Spinal cord (tissue), 10 donors: ENCODE data around the gene HTR3E. TPM values are rescaled to one million over a fixed set of nuclear protein-coding genes. Genes with fewer than 3 reads are reported as not detected.
"Not testable (repeated sequence)": the region's sequence is repeated elsewhere in the genome, so short reads cannot be mapped to it uniquely, and the experiment has no call there.

Experiments used
- DNase-seq, 6 donors: peaks; one replicate each; pipeline versions ENCODE4 v3.0.0 to v3.0.0-alpha.2; 2013 to 2015; ENCODE audit warnings: low spot score in 6 of 6, low read depth in 4 of 6
- H3K27ac ChIP-seq: one replicate; pipeline ENCODE4 v1.5.1; 2013; ENCODE audit warnings: low read depth, low read length, control low read depth
- H3K27me3 ChIP-seq: one replicate; pipeline ENCODE4 v1.6.1; 2013; ENCODE audit warnings: low read length; ENCODE audit not compliant: control insufficient read depth, insufficient read depth
- H3K36me3 ChIP-seq: one replicate; pipeline ENCODE4 v1.6.1; 2013; ENCODE audit warnings: low read length; ENCODE audit not compliant: control insufficient read depth, insufficient read depth
- H3K4me1 ChIP-seq: one replicate; pipeline ENCODE4 v1.6.1; 2013; ENCODE audit warnings: low read length; ENCODE audit not compliant: control insufficient read depth, insufficient read depth
- H3K4me3 ChIP-seq: one replicate; pipeline ENCODE4 v1.5.1; 2013; ENCODE audit warnings: low read depth, low read length, control low read depth
- H3K9me3 ChIP-seq: one replicate; pipeline ENCODE4 v1.6.1; 2013; ENCODE audit warnings: low read length; ENCODE audit not compliant: control insufficient read depth, insufficient read depth
- WGBS: methylation state at CpG from one replicate; pipeline ENCODE4 v1.1.5; 2013; ENCODE audit warnings: missing lambda C conversion rate; ENCODE audit not compliant: insufficient coverage; 5-methylcytosine and 5-hydroxymethylcytosine counted together
- long read RNA-seq, 4 donors: transcript quantifications; one replicate each; lab custom pipeline, GENCODE V29; 2026
- polyA plus RNA-seq, 2 donors: library from polyadenylated mRNA; unstranded; fragments of 120-200 nt; gene quantifications; one replicate each; pipeline ENCODE4 v1.2.1, GENCODE V29; 2013; ENCODE audit not compliant: insufficient read length in 2 of 2
- total RNA-seq, 2 donors: library from RNA; depleted of rRNA in 1 of 2; stranded (reverse); fragments of 120-200 nt in 1 of 2; fragments of >200 nt in 1 of 2; gene quantifications; one replicate each; pipeline versions ENCODE4 v1.2.3 to v1.2.4, GENCODE V29; 2013 to 2014
- donor health status: healthy.

HTR3E gene
- not detected for total RNA-seq
- not detected for polyA plus RNA-seq
- long read RNA-seq, donor 1: 0 reads
- long read RNA-seq, donor 2: 0 reads
- long read RNA-seq, donor 3: 0 reads
- long read RNA-seq, donor 4: 0 reads

- Histone ChIP-seq H3K27ac (no peak within 1 kb of the TSS), H3K9me3 (peaks cover 6% of the 10 kb centered on the region), H3K27me3 (no peaks in the 10 kb centered on the region), H3K4me3 (no peak within 1 kb of the TSS), H3K4me1 (no peaks in the 10 kb centered on the region), H3K36me3 (no peaks in the 10 kb centered on the region)
- 95% methylated on average over 4 of the region's 7 CpGs for WGBS
- DNase-seq: no peak
Observed at GRCh38 chr3:184096811-184097383, at the start of gene HTR3E. Gene HTR3E, plus strand, starts transcription at chr3:184097064. Its CDS starts 466 bp downstream, at chr3:184097530.

- peaks cover 2% of the 10 kb centered on the region for H3K27me3 ChIP-seq
- no peak overlapping the region for H3K27ac ChIP-seq
- no peaks in the 10 kb centered on the region for H3K4me1 ChIP-seq
- DNase-seq: no peak
- 89% methylated on average over 7 of the region's 7 CpGs for whole genome bisulfite sequencing
- H3K4me3 ChIP-seq: no peak overlapping the region
- no peaks in the 10 kb centered on the region for H3K36me3 ChIP-seq
- no peaks in the 10 kb centered on the region for H3K9me3 ChIP-seq
Observed at GRCh38 chr3:184050217-184050847, 46.5 kb upstream of the HTR3E start.

GRCh38 chr3:184052767-184053166 lies 44.1 kb upstream of the HTR3E start, which contains the start of gene HTR3C:
Gene HTR3C, plus strand, starts transcription at chr3:184053047. Its CDS starts 34 bp downstream, at chr3:184053081.
- H3K36me3 ChIP-seq: no peaks in the 10 kb centered on the region
- 69% methylated on average over 3 of the region's 4 CpGs for WGBS
- no peak for DNase-seq

GRCh38 chr3:184058029-184058428 lies 38.8 kb upstream of the HTR3E start:
- 63% methylated on average over 4 of the region's 9 CpGs for WGBS

More at GRCh38 chr3:184052767-184053166, 44.1 kb upstream of the HTR3E start, which contains the start of gene HTR3C:
- Histone ChIP-seq H3K27me3 (peaks cover 2% of the 10 kb centered on the region), H3K9me3 (no peaks in the 10 kb centered on the region), H3K4me3 (no peak within 1 kb of the TSS), H3K27ac (no peak within 1 kb of the TSS), H3K4me1 (no peaks in the 10 kb centered on the region)

GRCh38 chr3:184059424-184059823 lies 37.4 kb upstream of the HTR3E start:
- H3K27me3 ChIP-seq: no peaks in the 10 kb centered on the region
- no peak for DNase-seq
- H3K4me3 ChIP-seq: no peak overlapping the region
- no peaks in the 10 kb centered on the region for H3K9me3 ChIP-seq
- H3K27ac ChIP-seq: no peak overlapping the region
- no peaks in the 10 kb centered on the region for H3K4me1 ChIP-seq
- no peaks in the 10 kb centered on the region for H3K36me3 ChIP-seq
- 89% methylated on average over 3 of the region's 7 CpGs for WGBS

More at GRCh38 chr3:184058029-184058428, 38.8 kb upstream of the HTR3E start:
- no peak overlapping the region for H3K27ac ChIP-seq
- no peaks in the 10 kb centered on the region for H3K4me1 ChIP-seq
- no peaks in the 10 kb centered on the region for H3K9me3 ChIP-seq
- no peak overlapping the region for H3K4me3 ChIP-seq
- H3K36me3 ChIP-seq: no peaks in the 10 kb centered on the region
- no peaks in the 10 kb centered on the region for H3K27me3 ChIP-seq
- DNase-seq: no peak

GRCh38 chr3:184062637-184063036 lies 34.2 kb upstream of the HTR3E start:
- no peaks in the 10 kb centered on the region for H3K9me3 ChIP-seq
- no peaks in the 10 kb centered on the region for H3K4me1 ChIP-seq
- no peak overlapping the region for H3K27ac ChIP-seq
- no peak for DNase-seq
- H3K4me3 ChIP-seq: no peak overlapping the region
- no peaks in the 10 kb centered on the region for H3K36me3 ChIP-seq
- H3K27me3 ChIP-seq: no peaks in the 10 kb centered on the region

- Histone ChIP-seq H3K9me3 (no peaks in the 10 kb centered on the region), H3K36me3 (no peaks in the 10 kb centered on the region), H3K27me3 (no peaks in the 10 kb centered on the region), H3K4me1 (no peaks in the 10 kb centered on the region), H3K27ac (no peak overlapping the region), H3K4me3 (no peak overlapping the region)
- DNase-seq: no peak
- whole genome bisulfite sequencing: no CpG with 5 or more reads among the region's 2 CpGs
Observed at GRCh38 chr3:184066211-184066610, 30.7 kb upstream of the HTR3E start.

GRCh38 chr3:184067573-184068055 lies 29.2 kb upstream of the HTR3E start:
- no peaks in the 10 kb centered on the region for H3K9me3 ChIP-seq
- no peak overlapping the region for H3K4me3 ChIP-seq
- 80% methylated on average over 3 of the region's 6 CpGs for WGBS
- no peaks in the 10 kb centered on the region for H3K27me3 ChIP-seq
- no peak for DNase-seq
- no peaks in the 10 kb centered on the region for H3K4me1 ChIP-seq
- no peak overlapping the region for H3K27ac ChIP-seq
- no peaks in the 10 kb centered on the region for H3K36me3 ChIP-seq

GRCh38 chr3:184068344-184068743 lies 28.5 kb upstream of the HTR3E start:
- H3K4me1 ChIP-seq: no peaks in the 10 kb centered on the region
- no peaks in the 10 kb centered on the region for H3K36me3 ChIP-seq
- DNase-seq: no peak
- H3K27ac ChIP-seq: no peak overlapping the region
- 95% methylated on average over 4 of the region's 5 CpGs for WGBS
- no peaks in the 10 kb centered on the region for H3K9me3 ChIP-seq
- H3K27me3 ChIP-seq: no peaks in the 10 kb centered on the region
- no peak overlapping the region for H3K4me3 ChIP-seq

- 100% methylated on average over 4 of the region's 7 CpGs for WGBS
- H3K4me3 ChIP-seq, DNase-seq, H3K27me3 ChIP-seq, H3K27ac ChIP-seq, H3K4me1 ChIP-seq, H3K36me3 ChIP-seq, H3K9me3 ChIP-seq: not testable (repeated sequence)
Observed at GRCh38 chr3:184071142-184071541, 25.7 kb upstream of the HTR3E start.
